Measurements from ENCODE around the gene ANKRD24. TPM values are rescaled to one million over a fixed set of nuclear protein-coding genes. Genes with fewer than 3 reads are reported as not detected.
"Not testable (repeated sequence)": the region's sequence is repeated elsewhere in the genome, so short reads cannot be mapped to it uniquely, and the experiment has no call there.

The ANKRD24 gene
- total RNA-seq, 1 donor from 2014 or later, result 0.82 TPM

- Mint-ChIP-seq H3K36me3 (ENCODE audit: low read depth, unreplicated experiment) (no peaks in the 10 kb centered on the region), H3K4me1 (ENCODE audit: unreplicated experiment) (peaks cover 2% of the 10 kb centered on the region), H3K9me3 (ENCODE audit: unreplicated experiment) (no peaks in the 10 kb centered on the region), H3K4me3 (ENCODE audit: unreplicated experiment) (no peak overlapping the region), H3K27me3 (ENCODE audit: unreplicated experiment) (peaks cover 11% of the 10 kb centered on the region), H3K27ac (ENCODE audit: unreplicated experiment) (no peak overlapping the region)
- TF ChIP-seq CTCF (IDR thresholded peaks at IDR 0.05; ENCODE audit: unreplicated experiment), result no peak
- no peak for DNase-seq (ENCODE audit: low spot score)
Measured at GRCh38 chr19:4232614-4233281, 50.3 kb downstream of the ANKRD24 start.

GRCh38 chr19:4233282-4233853, 50.9 kb downstream of the ANKRD24 start:
- H3K4me1 Mint-ChIP-seq (ENCODE audit: unreplicated experiment), result peaks cover 2% of the 10 kb centered on the region
- H3K27ac Mint-ChIP-seq (ENCODE audit: unreplicated experiment), result no peak overlapping the region
- peak; percentile 71 for DNase-seq (ENCODE audit: low spot score)

GRCh38 chr19:4234142-4234861, 51.8 kb downstream of the ANKRD24 start:
- no peak for DNase-seq (ENCODE audit: low spot score)
- H3K27ac Mint-ChIP-seq (ENCODE audit: unreplicated experiment), result no peak overlapping the region

More at GRCh38 chr19:4233282-4233853, 50.9 kb downstream of the ANKRD24 start:
- Mint-ChIP-seq H3K27me3 (ENCODE audit: unreplicated experiment) (peaks cover 11% of the 10 kb centered on the region), H3K9me3 (ENCODE audit: unreplicated experiment) (no peaks in the 10 kb centered on the region), H3K4me3 (ENCODE audit: unreplicated experiment) (peak overlapping the region; percentile 47), H3K36me3 (ENCODE audit: low read depth, unreplicated experiment) (no peaks in the 10 kb centered on the region)
- peak; percentile 73 for TF ChIP-seq CTCF (IDR thresholded peaks at IDR 0.05; ENCODE audit: unreplicated experiment)

GRCh38 chr19:4234862-4235201, 52.3 kb downstream of the ANKRD24 start:
- no peak overlapping the region for H3K27ac Mint-ChIP-seq (ENCODE audit: unreplicated experiment)
- peaks cover 9% of the 10 kb centered on the region for H3K27me3 Mint-ChIP-seq (ENCODE audit: unreplicated experiment)
- no peak for TF ChIP-seq CTCF (IDR thresholded peaks at IDR 0.05; ENCODE audit: unreplicated experiment)
- no peaks in the 10 kb centered on the region for H3K9me3 Mint-ChIP-seq (ENCODE audit: unreplicated experiment)
- peaks cover 2% of the 10 kb centered on the region for H3K4me1 Mint-ChIP-seq (ENCODE audit: unreplicated experiment)
- DNase-seq (ENCODE audit: low spot score), result no peak
- H3K36me3 Mint-ChIP-seq (ENCODE audit: low read depth, unreplicated experiment), result no peaks in the 10 kb centered on the region
- no peak overlapping the region for H3K4me3 Mint-ChIP-seq (ENCODE audit: unreplicated experiment)

More at GRCh38 chr19:4234142-4234861, 51.8 kb downstream of the ANKRD24 start:
- no peak overlapping the region for H3K4me3 Mint-ChIP-seq (ENCODE audit: unreplicated experiment)
- H3K36me3 Mint-ChIP-seq (ENCODE audit: low read depth, unreplicated experiment), result no peaks in the 10 kb centered on the region
- no peak for TF ChIP-seq CTCF (IDR thresholded peaks at IDR 0.05; ENCODE audit: unreplicated experiment)
- peaks cover 2% of the 10 kb centered on the region for H3K4me1 Mint-ChIP-seq (ENCODE audit: unreplicated experiment)
- H3K9me3 Mint-ChIP-seq (ENCODE audit: unreplicated experiment), result no peaks in the 10 kb centered on the region
- peaks cover 11% of the 10 kb centered on the region for H3K27me3 Mint-ChIP-seq (ENCODE audit: unreplicated experiment)

- not testable (repeated sequence) for H3K4me1 Mint-ChIP-seq (ENCODE audit: unreplicated experiment); H3K27me3 Mint-ChIP-seq (ENCODE audit: unreplicated experiment); H3K36me3 Mint-ChIP-seq (ENCODE audit: low read depth, unreplicated experiment); H3K9me3 Mint-ChIP-seq (ENCODE audit: unreplicated experiment); DNase-seq (ENCODE audit: low spot score); H3K27ac Mint-ChIP-seq (ENCODE audit: unreplicated experiment); H3K4me3 Mint-ChIP-seq (ENCODE audit: unreplicated experiment)
Measured at GRCh38 chr19:4237510-4237909, 55.0 kb downstream of the ANKRD24 start.

All from endothelial cell (in vitro differentiated cells).